ENCODE data around the gene MAP4K4. TPM values are rescaled to one million over a fixed set of nuclear protein-coding genes. Genes with fewer than 3 reads are reported as not detected.

MAP4K4 gene
- total RNA-seq, 4 donors from 2014 or later, result 25.7 to 42.3 (median 29.8) TPM

DNA sequence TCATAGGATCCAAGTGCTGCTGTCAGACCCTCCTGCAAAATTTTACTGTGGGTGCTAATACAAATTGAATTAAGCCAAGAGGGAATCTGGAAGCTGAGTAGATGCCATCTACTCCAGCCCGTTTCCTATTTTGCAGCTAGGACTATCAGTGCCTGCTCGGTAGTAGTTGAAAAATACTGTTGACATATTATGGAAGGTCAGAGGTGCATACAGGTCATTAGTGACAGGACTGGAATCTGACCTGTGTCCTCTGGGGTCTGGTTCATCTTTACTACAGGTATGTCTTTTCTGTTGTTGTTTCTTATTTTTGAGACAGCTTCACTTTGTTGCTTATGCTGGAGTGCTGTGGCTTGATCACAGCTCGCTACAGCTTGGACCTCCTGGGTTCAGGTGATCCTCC lies 58.8 kb downstream of the MAP4K4 start:
- 86 to 92% methylated on average over 3 of the region's 3 CpGs for WGBS, 2 donors
- no peak overlapping the region for H3K4me3 ChIP-seq (ENCODE audit: low read depth, poor library complexity, severe bottlenecking)
- TF ChIP-seq POLR2A (IDR thresholded peaks at IDR 0.05), result no peak
- TF ChIP-seq, protein P1, sequence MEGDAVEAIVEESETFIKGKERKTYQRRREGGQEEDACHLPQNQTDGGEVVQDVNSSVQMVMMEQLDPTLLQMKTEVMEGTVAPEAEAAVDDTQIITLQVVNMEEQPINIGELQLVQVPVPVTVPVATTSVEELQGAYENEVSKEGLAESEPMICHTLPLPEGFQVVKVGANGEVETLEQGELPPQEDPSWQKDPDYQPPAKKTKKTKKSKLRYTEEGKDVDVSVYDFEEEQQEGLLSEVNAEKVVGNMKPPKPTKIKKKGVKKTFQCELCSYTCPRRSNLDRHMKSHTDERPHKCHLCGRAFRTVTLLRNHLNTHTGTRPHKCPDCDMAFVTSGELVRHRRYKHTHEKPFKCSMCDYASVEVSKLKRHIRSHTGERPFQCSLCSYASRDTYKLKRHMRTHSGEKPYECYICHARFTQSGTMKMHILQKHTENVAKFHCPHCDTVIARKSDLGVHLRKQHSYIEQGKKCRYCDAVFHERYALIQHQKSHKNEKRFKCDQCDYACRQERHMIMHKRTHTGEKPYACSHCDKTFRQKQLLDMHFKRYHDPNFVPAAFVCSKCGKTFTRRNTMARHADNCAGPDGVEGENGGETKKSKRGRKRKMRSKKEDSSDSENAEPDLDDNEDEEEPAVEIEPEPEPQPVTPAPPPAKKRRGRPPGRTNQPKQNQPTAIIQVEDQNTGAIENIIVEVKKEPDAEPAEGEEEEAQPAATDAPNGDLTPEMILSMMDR (IDR thresholded peaks at IDR 0.05), result no peak
- intact Hi-C loops (cut with DNase I; ENCODE audit: low total_unique reads), result no loop called here
- no peak for DNase-seq (ENCODE audit: low spot score in 2 of 2)

DNA sequence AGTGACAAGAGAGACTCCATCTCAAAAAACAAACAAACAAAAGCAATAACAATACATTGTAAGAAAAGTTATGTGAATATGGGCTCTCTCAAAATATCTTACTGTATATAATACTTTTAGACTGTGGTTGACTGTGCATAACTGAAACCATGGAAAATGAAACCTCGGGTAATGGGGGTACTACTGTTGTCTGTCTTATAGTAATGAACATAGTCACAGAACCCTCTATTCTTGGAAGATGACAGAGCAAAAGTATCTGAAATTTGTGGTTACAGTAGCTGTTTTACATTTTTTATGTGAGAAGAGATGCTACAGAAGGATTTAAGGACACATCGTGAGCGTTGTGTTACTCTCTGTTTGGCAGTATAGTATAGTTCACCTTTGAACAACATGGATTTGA lies 60.5 kb downstream of the MAP4K4 start:
- no peak overlapping the region for H3K4me3 ChIP-seq (ENCODE audit: low read depth, poor library complexity, severe bottlenecking)
- 81 to 88% methylated on average over 3 of the region's 3 CpGs for WGBS, 2 donors
- intact Hi-C loops (cut with DNase I; ENCODE audit: low total_unique reads), result no loop called here
- DNase-seq (ENCODE audit: low spot score in 2 of 2), result no peak
- TF ChIP-seq POLR2A (IDR thresholded peaks at IDR 0.05), result no peak
- TF ChIP-seq, protein P1 (IDR thresholded peaks at IDR 0.05), result no peak

DNA sequence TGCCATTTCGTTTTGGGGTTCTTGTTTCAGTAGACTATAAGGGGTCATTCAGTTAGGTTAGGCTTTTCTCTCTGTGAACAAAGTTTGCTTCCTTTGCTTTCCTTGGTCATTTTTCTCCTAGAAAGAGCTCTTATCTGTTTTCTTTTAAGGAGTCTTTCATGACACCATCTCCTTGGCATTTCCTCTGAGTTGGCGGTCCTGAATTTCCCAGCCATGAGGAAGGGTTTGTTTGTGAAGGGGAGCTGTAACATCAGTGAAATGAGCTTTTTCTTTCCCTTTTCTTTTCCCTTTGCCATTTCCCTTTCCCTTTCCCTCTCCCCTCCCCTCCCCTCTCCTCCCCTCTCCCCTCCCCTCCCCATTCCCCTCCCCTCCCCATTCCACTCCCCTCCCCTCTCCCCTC lies 61.7 kb downstream of the MAP4K4 start:
- intact Hi-C loops (cut with DNase I; ENCODE audit: low total_unique reads), result no loop called here
- 45 to 59% methylated on average over 2 of the region's 2 CpGs for WGBS, 2 donors
- no peak overlapping the region for H3K4me3 ChIP-seq (ENCODE audit: low read depth, poor library complexity, severe bottlenecking)
- no peak for DNase-seq (ENCODE audit: low spot score in 2 of 2)
- TF ChIP-seq, protein P1 (IDR thresholded peaks at IDR 0.05), result no peak
- no peak for TF ChIP-seq POLR2A (IDR thresholded peaks at IDR 0.05)

DNA sequence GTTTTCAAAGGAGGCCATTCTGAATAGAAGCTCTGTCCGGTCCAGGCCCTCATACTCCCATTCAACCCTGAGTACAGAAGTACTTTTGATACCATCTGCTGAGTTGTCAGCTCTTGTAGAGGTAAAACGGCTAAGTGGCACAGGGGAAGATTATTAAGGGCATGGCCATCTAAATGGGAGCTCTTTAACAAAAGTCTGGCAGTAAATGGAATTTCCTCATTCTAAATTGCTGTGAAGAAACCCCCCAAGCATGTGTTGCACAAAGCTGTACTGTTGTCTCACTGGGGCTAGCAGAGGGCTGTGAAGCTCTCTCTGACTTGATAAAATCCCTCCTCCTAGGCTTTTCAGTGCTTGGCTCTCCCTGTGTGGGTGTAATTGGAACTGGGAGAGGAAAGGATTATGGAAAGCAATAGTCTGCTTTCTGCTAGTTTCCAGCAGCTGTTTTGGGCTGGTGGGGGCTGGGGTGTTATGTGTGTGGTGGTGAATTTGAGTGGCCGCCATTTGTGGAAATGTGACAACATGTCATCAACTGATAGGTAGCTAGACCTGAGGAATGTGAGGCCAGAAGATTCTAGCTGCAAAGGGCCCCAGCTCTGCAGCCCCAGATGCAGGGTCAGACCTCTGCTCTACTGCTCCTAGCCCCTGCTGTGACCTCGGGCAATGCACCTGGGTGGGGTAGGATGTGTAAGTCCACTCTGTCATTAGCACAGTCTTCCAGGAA lies 65.1 kb downstream of the MAP4K4 start:
- no peak overlapping the region for H3K4me3 ChIP-seq (ENCODE audit: low read depth, poor library complexity, severe bottlenecking)
- no peak for DNase-seq (ENCODE audit: low spot score in 2 of 2)
- TF ChIP-seq POLR2A (IDR thresholded peaks at IDR 0.05), result no peak
- TF ChIP-seq, protein P1 (IDR thresholded peaks at IDR 0.05), result no peak
- WGBS, 2 donors, result 52 to 54% methylated on average over 4 of the region's 4 CpGs
- intact Hi-C loops (cut with DNase I; ENCODE audit: low total_unique reads), result no loop called here

DNA sequence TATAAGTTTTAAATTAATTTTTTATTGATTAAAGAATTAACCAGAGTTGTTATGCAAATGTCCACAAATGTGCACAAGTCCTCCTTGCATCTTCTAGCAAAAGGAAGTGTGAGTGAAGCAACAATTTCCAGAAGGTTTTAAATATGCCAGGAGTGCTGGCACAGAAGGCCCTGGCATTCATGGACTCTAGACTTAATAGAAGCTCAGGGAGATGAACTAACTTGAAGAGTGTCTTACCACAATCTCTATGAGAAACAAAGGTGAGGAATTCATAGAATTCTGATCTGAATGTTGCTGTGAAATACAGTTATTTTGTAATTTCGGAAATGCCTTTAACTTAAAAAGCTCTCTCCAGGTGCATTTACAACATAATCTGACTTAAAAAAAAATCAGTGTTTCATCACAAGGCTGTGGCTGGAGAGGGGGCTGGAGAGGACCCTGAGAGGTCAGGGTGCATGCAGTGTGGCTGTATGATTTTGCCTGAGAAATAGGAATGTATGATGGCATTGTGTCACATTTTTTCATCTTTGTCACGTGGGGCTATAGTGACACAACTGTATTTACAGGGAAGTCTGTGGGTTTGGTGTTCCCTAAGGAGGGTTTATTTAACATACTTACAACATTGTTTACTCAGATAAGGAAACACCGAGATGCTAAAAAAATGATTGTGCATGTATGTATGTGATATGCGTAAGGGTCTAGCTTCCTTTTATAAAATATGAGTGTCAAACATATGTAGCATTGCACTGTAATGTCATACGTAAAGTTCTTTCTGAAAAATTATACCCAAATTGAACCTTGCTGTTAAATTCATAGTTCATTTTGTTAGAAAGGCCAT lies 66.2 kb downstream of the MAP4K4 start:
- intact Hi-C loops (cut with DNase I; ENCODE audit: low total_unique reads), result no loop called here
- no peak for TF ChIP-seq POLR2A (IDR thresholded peaks at IDR 0.05)
- TF ChIP-seq, protein P1 (IDR thresholded peaks at IDR 0.05), result no peak
- no peak for DNase-seq (ENCODE audit: low spot score in 2 of 2)
- 63 to 67% methylated on average over 5 of the region's 5 CpGs for WGBS, 2 donors
- no peak overlapping the region for H3K4me3 ChIP-seq (ENCODE audit: low read depth, poor library complexity, severe bottlenecking)

Data from lower leg skin (tissue), 4 donors.